HG02870 (cell line): ENCODE results near the gene PARD3.

Source experiments
- ATAC-seq: cut with Tn5 transposase; IDR thresholded peaks from one replicate; pipeline ENCODE4 v1.9.1; 2021; ENCODE audit warnings: mild to moderate bottlenecking, moderate library complexity; ENCODE audit not compliant: unreplicated experiment

PARD3 gene

GRCh38 chr10:34126371-34127151 is 688.5 kb downstream of the PARD3 start:
- ATAC-seq: no peak

DNA sequence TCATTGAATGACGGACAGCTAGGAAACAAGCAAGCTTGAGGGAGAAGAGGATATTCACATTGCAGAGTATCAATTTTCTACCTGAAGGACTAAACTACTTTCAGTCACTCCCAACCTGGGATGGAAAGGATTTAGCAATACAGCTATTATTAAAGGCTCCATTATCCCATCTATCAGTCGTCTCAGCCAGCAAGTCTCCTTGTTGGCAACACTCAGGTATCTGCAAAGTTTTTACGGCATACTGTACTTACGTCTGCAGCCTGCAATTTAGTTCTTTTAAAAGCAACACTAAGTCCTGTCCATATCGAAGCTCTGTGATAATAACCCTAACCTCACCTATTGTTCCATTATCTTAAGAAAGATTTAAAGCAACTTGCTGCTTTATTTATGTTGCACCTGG is 689.4 kb downstream of the PARD3 start:
- no peak for ATAC-seq

GRCh38 chr10:34124522-34125035 is 690.5 kb downstream of the PARD3 start:
- ATAC-seq: no peak

DNA sequence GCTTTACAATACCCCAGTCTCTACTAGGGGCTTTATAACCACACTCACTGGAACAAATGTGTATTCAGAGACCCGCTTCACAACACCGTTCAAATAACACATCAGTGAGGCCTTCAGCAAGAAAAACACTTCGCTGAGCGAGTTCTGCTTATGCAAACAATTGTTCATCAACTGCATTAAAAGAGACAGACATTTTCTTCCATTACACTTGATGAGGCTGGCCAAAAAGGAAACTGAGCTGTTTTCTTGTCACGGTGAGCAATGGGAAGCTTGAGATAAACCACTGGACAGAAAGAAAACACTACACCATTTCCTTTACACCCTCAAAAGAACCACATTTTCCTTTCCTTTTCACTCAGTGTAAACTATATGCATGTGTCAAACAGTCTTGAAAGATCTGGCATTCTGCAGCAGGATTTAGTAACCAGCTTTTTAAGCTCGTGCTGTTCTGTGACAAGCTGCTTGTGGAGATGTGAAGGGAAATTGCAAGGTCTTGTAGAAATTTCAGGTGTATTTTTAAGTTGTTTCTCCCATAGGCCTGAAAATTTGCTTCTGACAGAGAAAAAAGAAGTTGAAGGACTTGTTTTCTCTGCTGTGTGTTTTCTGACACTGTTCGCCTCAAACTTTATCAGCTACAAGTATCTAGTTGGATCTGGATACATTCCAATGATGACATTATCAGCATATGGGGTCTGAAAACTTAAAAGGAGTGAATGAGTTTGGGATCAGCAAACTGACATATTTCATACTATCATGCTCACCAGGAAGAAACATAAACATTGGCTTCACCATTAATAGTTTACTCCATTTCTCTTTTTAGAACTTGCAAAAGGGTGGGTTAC is 693.1 kb downstream of the PARD3 start:
- peak; percentile 70 for ATAC-seq

DNA sequence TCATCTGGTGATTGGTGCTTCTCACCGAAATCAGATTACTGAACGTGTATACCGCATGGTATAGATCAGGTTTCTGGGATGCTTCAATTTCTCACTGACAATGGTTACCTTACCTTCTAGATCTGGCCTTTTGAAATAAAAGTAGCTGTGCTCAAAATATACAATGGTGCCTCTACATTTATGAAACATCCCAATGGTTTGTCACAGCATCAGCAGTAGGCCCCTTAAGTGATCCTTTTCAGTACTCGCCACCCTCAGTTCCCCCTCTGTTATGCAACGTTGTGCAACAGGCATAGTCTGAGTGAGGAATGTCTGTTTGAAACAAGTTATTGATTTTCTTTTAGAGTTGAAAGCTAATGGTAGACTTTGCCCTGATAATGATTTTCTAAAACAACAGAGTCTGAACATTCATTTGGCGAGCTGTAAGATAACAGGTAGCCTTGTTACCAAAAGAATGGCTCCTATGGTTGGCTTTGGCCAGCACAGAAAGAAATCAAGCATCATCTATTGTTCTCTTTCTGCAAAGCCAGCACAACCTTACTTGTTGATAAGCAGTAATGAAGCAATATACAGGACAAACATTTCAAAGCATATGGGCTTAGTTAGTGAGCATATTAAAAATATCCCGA is 693.9 kb downstream of the PARD3 start:
- ATAC-seq: no peak

- no peak for ATAC-seq
These were observed 695.6 kb downstream of the PARD3 start for GRCh38 chr10:34119456-34119855.

- no peak for ATAC-seq
These were observed 698.3 kb downstream of the PARD3 start for GRCh38 chr10:34116681-34117271.

GRCh38 chr10:34116220-34116641 is 698.9 kb downstream of the PARD3 start:
- no peak for ATAC-seq

DNA sequence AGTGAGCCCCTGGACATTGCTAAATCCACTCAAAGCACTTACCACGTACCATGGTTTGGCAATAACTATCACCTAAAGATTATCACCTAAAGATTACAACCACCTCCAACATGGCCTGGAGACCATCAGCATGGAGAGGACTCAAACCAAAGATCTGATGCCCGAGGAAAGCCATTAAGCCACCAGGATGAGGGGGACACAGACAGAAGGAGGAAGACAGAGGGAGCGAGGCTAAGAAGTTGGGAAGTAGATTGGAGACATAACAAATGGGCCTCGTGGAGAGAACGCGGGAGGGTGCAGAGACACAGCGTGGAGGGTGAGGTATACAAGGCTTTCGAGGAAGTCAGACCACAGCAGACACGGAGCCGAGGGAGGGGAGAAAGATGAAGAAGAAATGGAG is 700.2 kb downstream of the PARD3 start:
- no peak for ATAC-seq

- no peak for ATAC-seq
These were observed 701.4 kb downstream of the PARD3 start for GRCh38 chr10:34113504-34114225.

GRCh38 chr10:34112171-34112782 is 702.8 kb downstream of the PARD3 start:
- ATAC-seq: no peak

DNA sequence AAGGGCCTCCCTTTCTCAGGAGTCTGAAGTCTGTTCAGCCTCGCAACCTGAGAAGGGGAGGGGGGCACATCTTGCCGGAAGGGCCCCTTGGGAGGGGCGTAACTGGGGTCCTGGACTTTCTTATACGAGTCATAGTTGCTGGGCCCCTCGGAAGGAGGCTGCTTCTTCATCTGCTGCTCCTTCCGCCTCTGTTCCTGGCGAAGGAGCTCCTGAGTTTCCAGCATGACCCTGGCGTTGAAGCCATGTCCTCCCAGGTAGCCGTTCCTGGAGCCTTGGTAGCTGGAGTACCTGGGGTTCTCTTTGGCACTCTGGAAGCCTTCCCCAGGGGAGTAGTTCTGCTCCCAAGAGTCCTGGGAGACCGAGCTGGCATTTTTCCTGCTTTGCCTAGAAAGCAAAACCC is 703.9 kb downstream of the PARD3 start:
- no peak for ATAC-seq

DNA sequence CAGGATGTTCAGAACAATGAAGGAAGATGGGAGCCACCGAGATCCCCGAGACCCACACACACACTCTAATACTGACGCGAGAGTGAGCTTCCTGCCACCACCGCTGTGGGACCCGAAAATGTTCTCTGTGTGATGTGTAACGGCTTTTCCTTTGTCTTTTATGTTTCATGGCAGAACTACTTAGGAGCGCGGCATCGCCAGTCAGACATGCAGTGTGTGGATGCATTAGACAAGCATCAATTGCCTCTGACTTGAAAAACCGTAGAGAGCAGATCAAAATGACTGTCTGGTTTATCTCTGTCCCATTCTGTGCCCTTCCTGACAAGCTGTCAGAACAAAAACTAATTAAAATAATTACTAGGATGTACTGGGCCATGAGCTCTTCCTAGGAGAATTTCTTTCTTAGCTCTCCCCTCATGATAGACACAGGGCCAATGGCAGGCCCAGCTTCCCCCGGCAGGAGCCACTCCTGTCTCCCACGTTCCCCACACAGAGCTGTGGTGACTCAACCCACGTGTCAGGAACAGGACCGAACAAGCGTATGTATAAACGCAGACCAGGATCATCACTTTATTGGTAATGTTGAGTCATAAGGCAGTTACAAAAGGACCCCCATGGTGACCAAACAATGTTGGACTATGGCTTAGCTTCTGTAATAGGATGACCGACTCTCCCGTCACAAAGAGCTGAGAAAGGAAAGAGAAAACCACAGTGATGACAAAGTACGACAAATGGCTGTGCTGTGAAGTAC is 705.0 kb downstream of the PARD3 start:
- ATAC-seq: no peak

GRCh38 chr10:34109495-34109894 is 705.6 kb downstream of the PARD3 start:
- no peak for ATAC-seq

- no peak for ATAC-seq
These were observed 707.2 kb downstream of the PARD3 start for GRCh38 chr10:34107626-34108516.

DNA sequence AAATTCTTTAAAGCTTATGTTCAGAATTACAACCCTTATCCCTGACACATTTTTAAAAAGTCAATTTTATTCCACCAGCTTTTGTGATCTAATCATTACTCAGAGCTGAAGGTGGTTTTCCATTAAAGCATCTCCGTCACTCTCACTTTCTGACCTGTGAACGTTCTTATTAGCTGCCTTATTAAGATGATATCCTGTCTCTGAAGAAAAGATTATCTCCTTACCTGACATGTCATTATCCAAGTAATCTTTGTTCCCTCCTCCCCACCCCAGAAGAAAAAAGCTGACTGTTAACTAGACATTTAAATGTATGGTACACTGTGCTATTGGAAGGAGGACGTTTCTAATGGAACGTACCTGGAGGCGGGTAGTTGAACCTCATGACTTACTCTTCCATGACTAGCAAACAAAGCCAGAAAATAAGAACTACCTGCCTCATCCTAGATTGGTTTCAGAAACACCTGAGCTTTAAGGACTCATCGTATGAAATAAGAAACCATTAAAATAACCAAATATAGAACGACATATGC is 708.7 kb downstream of the PARD3 start:
- no peak for ATAC-seq

DNA sequence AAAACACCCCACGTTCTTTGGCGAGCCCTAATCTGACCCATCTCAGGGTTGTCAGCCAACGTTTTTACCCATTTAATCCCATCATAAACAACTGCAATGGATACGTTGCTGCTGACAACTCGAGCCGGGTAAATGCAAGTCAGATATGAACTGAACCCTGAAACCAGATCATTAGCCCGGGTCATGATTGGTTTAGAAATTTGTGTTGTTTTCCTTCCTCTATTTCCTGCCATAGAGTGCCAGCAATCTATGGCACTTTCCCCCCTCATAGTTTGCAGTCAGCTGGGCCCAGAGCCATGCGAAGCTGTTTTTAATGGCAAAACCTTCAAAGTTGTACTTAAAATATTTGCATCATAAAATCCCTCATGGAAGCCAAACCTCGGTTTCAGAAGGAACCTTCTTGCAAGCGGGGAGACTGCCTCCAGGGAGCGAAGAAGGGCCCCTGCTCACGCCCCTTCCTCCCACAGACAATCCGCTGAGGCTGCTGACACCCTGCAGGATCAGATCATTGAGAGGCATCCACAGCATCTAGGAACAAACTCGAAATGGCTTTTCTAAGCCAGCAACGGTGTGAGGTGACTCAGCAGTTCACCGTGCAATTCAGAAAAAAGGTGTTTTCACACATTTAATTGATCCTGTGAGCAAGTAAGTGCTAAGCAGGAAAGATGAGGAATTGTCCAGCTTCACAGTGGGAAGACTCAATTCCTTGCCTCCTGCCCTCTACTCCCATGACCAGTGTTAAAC is 710.1 kb downstream of the PARD3 start:
- no peak for ATAC-seq
